Ishikawa (cell line): Measurements from ENCODE around the gene DPYD.

ENCODE experiments used
- CEBPB ChIP-seq: IDR thresholded peaks from 2 replicates; pipeline ENCODE4 v1.6.1; 2012
- CREB1 ChIP-seq: IDR thresholded peaks from 2 replicates; pipeline ENCODE4 v1.6.1; 2012; ENCODE audit warnings: low read depth
- EGR1 ChIP-seq: IDR thresholded peaks from 2 replicates; pipeline ENCODE4 v1.6.1; 2012
- EP300 ChIP-seq: IDR thresholded peaks from 2 replicates; pipeline ENCODE4 v1.6.1; 2012; ENCODE audit warnings: borderline replicate concordance
- FOXM1 ChIP-seq: IDR thresholded peaks from 2 replicates; pipeline ENCODE4 v1.6.1; 2012; ENCODE audit warnings: low read depth, borderline replicate concordance
- RAD21 ChIP-seq: IDR thresholded peaks from 2 replicates; pipeline ENCODE4 v1.6.1; 2012; ENCODE audit warnings: low read depth
- TAF1 ChIP-seq: IDR thresholded peaks from 2 replicates; pipeline ENCODE4 v1.6.1; 2012; ENCODE audit warnings: low read depth, mild to moderate bottlenecking
- TCF12 ChIP-seq: IDR thresholded peaks from 2 replicates; pipeline ENCODE4 v1.6.1; 2012; ENCODE audit warnings: low read depth
- TEAD4 ChIP-seq: IDR thresholded peaks from 2 replicates; pipeline ENCODE4 v1.6.1; 2012
- YY1 ChIP-seq: IDR thresholded peaks from 2 replicates; pipeline ENCODE4 v1.6.1; 2012; ENCODE audit warnings: low read depth
- ZBTB7A ChIP-seq: IDR thresholded peaks from 2 replicates; pipeline ENCODE4 v1.6.1; 2012; ENCODE audit warnings: low read depth
- TF ChIP-seq, protein P1 (sequence below): IDR thresholded peaks from 2 replicates; pipeline ENCODE4 v1.6.1; 2012
- TF ChIP-seq, protein P2 (sequence below): IDR thresholded peaks from 2 replicates; pipeline ENCODE4 v1.6.1; 2012
- TF ChIP-seq, protein P3 (sequence below): IDR thresholded peaks from 2 replicates; pipeline ENCODE4 v1.6.1; 2012; ENCODE audit warnings: low read depth, mild to moderate bottlenecking

DNA sequence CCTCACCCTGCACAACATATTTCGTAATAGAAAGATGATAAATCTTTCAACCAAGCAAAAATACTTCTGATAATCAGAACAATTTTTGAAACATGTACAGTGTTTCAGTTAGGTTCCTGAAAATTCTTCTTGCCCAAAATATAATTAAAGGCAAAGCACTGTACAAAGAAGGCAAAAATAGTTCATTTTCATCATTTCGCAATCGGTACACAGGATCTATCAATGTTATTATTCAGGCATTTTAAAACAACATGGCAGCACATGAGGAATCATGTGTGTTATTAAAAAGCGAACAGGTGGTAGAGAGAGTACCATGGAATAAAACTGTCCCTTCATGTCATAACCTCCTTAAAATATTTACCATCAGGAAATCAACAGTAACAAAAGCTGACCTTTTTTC is 356.9 kb downstream of the DPYD start:
- TF ChIP-seq CREB1 = no peak
- no peak for TF ChIP-seq ZBTB7A
- TF ChIP-seq FOXM1 = no peak
- no peak for TF ChIP-seq CEBPB
- TF ChIP-seq, protein P1, sequence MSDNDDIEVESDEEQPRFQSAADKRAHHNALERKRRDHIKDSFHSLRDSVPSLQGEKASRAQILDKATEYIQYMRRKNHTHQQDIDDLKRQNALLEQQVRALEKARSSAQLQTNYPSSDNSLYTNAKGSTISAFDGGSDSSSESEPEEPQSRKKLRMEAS = no peak
- no peak for TF ChIP-seq RAD21
- TF ChIP-seq YY1 = no peak
- TF ChIP-seq, protein P2, sequence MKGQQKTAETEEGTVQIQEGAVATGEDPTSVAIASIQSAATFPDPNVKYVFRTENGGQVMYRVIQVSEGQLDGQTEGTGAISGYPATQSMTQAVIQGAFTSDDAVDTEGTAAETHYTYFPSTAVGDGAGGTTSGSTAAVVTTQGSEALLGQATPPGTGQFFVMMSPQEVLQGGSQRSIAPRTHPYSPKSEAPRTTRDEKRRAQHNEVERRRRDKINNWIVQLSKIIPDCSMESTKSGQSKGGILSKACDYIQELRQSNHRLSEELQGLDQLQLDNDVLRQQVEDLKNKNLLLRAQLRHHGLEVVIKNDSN = no peak
- no peak for TF ChIP-seq TEAD4
- TF ChIP-seq, protein P3, sequence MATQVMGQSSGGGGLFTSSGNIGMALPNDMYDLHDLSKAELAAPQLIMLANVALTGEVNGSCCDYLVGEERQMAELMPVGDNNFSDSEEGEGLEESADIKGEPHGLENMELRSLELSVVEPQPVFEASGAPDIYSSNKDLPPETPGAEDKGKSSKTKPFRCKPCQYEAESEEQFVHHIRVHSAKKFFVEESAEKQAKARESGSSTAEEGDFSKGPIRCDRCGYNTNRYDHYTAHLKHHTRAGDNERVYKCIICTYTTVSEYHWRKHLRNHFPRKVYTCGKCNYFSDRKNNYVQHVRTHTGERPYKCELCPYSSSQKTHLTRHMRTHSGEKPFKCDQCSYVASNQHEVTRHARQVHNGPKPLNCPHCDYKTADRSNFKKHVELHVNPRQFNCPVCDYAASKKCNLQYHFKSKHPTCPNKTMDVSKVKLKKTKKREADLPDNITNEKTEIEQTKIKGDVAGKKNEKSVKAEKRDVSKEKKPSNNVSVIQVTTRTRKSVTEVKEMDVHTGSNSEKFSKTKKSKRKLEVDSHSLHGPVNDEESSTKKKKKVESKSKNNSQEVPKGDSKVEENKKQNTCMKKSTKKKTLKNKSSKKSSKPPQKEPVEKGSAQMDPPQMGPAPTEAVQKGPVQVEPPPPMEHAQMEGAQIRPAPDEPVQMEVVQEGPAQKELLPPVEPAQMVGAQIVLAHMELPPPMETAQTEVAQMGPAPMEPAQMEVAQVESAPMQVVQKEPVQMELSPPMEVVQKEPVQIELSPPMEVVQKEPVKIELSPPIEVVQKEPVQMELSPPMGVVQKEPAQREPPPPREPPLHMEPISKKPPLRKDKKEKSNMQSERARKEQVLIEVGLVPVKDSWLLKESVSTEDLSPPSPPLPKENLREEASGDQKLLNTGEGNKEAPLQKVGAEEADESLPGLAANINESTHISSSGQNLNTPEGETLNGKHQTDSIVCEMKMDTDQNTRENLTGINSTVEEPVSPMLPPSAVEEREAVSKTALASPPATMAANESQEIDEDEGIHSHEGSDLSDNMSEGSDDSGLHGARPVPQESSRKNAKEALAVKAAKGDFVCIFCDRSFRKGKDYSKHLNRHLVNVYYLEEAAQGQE = no peak
- no peak for TF ChIP-seq EP300
- no peak for TF ChIP-seq EGR1
- TF ChIP-seq TAF1 = no peak
- no peak for TF ChIP-seq TCF12
